Mucosa of stomach (tissue), 1 donor: ENCODE results near the gene GNG12.

Experiments
- H3K27me3 ChIP-seq: one replicate; pipeline ENCODE4 v1.7.0; 2013; ENCODE audit warnings: mild to moderate bottlenecking, low read length; ENCODE audit not compliant: control insufficient read depth, insufficient read depth
- H3K36me3 ChIP-seq: one replicate; pipeline ENCODE4 v1.7.0; 2013; ENCODE audit warnings: low read length; ENCODE audit not compliant: control insufficient read depth, insufficient read depth
- H3K4me1 ChIP-seq: one replicate; pipeline ENCODE4 v1.7.0; 2013; ENCODE audit warnings: mild to moderate bottlenecking, low read length; ENCODE audit not compliant: control insufficient read depth, insufficient read depth
- H3K4me3 ChIP-seq: one replicate; pipeline ENCODE4 v1.7.0; 2013; ENCODE audit warnings: low read length
- H3K9ac ChIP-seq: one replicate; pipeline ENCODE4 v1.7.0; 2013; ENCODE audit warnings: mild to moderate bottlenecking, low read length, moderate library complexity
- H3K9me3 ChIP-seq: one replicate; pipeline ENCODE4 v1.7.0; 2013; ENCODE audit warnings: mild to moderate bottlenecking, low read length, moderate library complexity; ENCODE audit not compliant: control insufficient read depth
- donor health status: Pancreatic carcinoma.

GNG12 gene

GRCh38 chr1:67755160-67755559, 78.1 kb downstream of the GNG12 start:
- Histone ChIP-seq H3K4me3 (no peak overlapping the region), H3K36me3 (no peaks in the 10 kb centered on the region), H3K4me1 (peaks cover 37% of the 10 kb centered on the region), H3K9me3 (no peaks in the 10 kb centered on the region), H3K9ac (no peak overlapping the region), H3K27me3 (no peaks in the 10 kb centered on the region)

- Histone ChIP-seq H3K36me3 (no peaks in the 10 kb centered on the region), H3K27me3 (no peaks in the 10 kb centered on the region), H3K4me3 (no peak overlapping the region), H3K9ac (no peak overlapping the region), H3K9me3 (no peaks in the 10 kb centered on the region), H3K4me1 (peaks cover 37% of the 10 kb centered on the region)
These were observed 78.7 kb downstream of the GNG12 start for GRCh38 chr1:67754526-67754920.

GRCh38 chr1:67753776-67754525, 79.3 kb downstream of the GNG12 start:
- Histone ChIP-seq H3K4me3 (no peak overlapping the region), H3K27me3 (no peaks in the 10 kb centered on the region), H3K4me1 (peaks cover 37% of the 10 kb centered on the region), H3K9me3 (no peaks in the 10 kb centered on the region), H3K36me3 (no peaks in the 10 kb centered on the region), H3K9ac (no peak overlapping the region)

GRCh38 chr1:67752306-67752705, 81.0 kb downstream of the GNG12 start:
- peaks cover 45% of the 10 kb centered on the region for H3K4me1 ChIP-seq
- H3K36me3 ChIP-seq, result no peaks in the 10 kb centered on the region
- H3K9ac ChIP-seq, result no peak overlapping the region

GRCh38 chr1:67750691-67751054, 82.6 kb downstream of the GNG12 start:
- Histone ChIP-seq H3K9ac (peak overlapping the region; percentile 48), H3K9me3 (no peaks in the 10 kb centered on the region)

More at GRCh38 chr1:67752306-67752705, 81.0 kb downstream of the GNG12 start:
- H3K27me3 ChIP-seq, result no peaks in the 10 kb centered on the region
- no peaks in the 10 kb centered on the region for H3K9me3 ChIP-seq
- no peak overlapping the region for H3K4me3 ChIP-seq

GRCh38 chr1:67749844-67750690, 83.2 kb downstream of the GNG12 start:
- Histone ChIP-seq H3K4me3 (no peak overlapping the region), H3K9me3 (no peaks in the 10 kb centered on the region), H3K36me3 (no peaks in the 10 kb centered on the region), H3K9ac (peak overlapping the region; percentile 48), H3K27me3 (no peaks in the 10 kb centered on the region), H3K4me1 (peaks cover 58% of the 10 kb centered on the region)

More at GRCh38 chr1:67750691-67751054, 82.6 kb downstream of the GNG12 start:
- H3K27me3 ChIP-seq, result no peaks in the 10 kb centered on the region
- H3K4me1 ChIP-seq, result peaks cover 54% of the 10 kb centered on the region
- H3K4me3 ChIP-seq, result no peak overlapping the region
- no peaks in the 10 kb centered on the region for H3K36me3 ChIP-seq

- H3K36me3 ChIP-seq, result no peaks in the 10 kb centered on the region
- peaks cover 57% of the 10 kb centered on the region for H3K4me1 ChIP-seq
- H3K9me3 ChIP-seq, result no peaks in the 10 kb centered on the region
- peak overlapping the region; percentile 48 for H3K9ac ChIP-seq
- H3K4me3 ChIP-seq, result peak overlapping the region; percentile 27
- H3K27me3 ChIP-seq, result no peaks in the 10 kb centered on the region
These were observed 83.9 kb downstream of the GNG12 start for GRCh38 chr1:67749263-67749843.

- Histone ChIP-seq H3K36me3 (no peaks in the 10 kb centered on the region), H3K9ac (peak overlapping the region; percentile 48), H3K4me1 (peaks cover 52% of the 10 kb centered on the region), H3K9me3 (no peaks in the 10 kb centered on the region), H3K4me3 (peak overlapping the region; percentile 27), H3K27me3 (no peaks in the 10 kb centered on the region)
These were observed 84.6 kb downstream of the GNG12 start for GRCh38 chr1:67748630-67749029.

- Histone ChIP-seq H3K9me3 (no peaks in the 10 kb centered on the region), H3K27me3 (no peaks in the 10 kb centered on the region), H3K9ac (peak overlapping the region; percentile 26), H3K36me3 (no peaks in the 10 kb centered on the region), H3K4me3 (no peak overlapping the region), H3K4me1 (peaks cover 59% of the 10 kb centered on the region)
These were observed 85.4 kb downstream of the GNG12 start for GRCh38 chr1:67747671-67748546.

- Histone ChIP-seq H3K36me3 (no peaks in the 10 kb centered on the region), H3K4me3 (no peak overlapping the region), H3K9me3 (no peaks in the 10 kb centered on the region), H3K4me1 (peaks cover 55% of the 10 kb centered on the region), H3K9ac (no peak overlapping the region), H3K27me3 (no peaks in the 10 kb centered on the region)
These were observed 87.2 kb downstream of the GNG12 start for GRCh38 chr1:67745875-67746698.
